Ureter (tissue), 1 donor: ENCODE measurements around the gene DGKG. TPM values are rescaled to one million over a fixed set of nuclear protein-coding genes. Genes with fewer than 3 reads are reported as not detected.

Experiments
- DNase-seq: peaks from one replicate; pipeline ENCODE4 v3.0.0-alpha.2; 2020; ENCODE audit warnings: low spot score
- total RNA-seq: library from RNA; stranded (reverse); gene quantifications from one replicate; pipeline ENCODE4 v1.2.4, GENCODE V29; 2023
- donor health status: DM: yes; HTN: yes; CAD: no.

DGKG gene
- total RNA-seq, 1 donor from 2014 or later = 16.2 TPM

DNA sequence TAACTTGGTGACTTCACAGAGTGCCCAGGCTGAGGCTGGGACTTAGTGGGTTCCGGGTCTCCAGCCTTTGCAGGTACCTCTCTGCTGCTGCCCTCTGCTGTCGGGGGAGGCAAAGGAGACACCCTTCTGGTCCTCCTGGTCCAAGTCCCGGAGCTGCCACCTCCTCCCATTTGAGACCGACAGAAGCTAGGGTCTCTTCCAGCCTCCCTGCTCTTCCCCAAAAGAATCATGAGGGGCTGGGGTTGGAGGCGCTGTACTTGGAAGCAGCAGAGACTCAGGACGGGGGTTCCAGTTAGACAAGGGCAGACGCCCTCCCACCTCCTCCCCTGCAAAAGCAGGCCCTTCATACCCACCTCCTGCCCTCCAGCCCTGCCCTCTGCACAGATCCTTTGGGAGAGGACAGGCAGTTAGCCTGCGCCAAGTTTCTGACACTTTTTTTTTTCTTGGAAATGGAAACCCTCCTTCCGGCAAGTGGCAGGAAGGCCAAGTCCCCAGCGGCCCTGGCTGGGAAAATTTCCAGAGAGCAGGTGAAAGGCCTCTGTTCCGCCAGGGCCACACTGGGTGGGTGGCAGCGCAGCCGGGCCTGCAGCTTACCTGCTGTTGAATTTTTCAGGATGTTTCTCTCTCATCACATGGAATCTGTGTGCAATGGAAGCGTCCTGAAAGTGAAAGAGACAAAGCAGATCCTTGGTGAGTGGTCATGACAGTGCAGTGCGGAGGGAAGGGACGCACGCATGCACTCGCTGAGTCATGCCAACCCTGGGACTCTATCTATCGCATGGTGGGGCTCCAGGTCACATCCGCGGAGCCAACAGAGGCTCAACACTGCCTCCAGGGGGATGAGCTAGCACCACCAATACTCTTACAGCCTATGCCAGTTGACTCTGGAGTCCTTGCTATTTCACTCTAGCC, 119.9 kb downstream of the DGKG start:
- peak; percentile 65 for DNase-seq

DNA sequence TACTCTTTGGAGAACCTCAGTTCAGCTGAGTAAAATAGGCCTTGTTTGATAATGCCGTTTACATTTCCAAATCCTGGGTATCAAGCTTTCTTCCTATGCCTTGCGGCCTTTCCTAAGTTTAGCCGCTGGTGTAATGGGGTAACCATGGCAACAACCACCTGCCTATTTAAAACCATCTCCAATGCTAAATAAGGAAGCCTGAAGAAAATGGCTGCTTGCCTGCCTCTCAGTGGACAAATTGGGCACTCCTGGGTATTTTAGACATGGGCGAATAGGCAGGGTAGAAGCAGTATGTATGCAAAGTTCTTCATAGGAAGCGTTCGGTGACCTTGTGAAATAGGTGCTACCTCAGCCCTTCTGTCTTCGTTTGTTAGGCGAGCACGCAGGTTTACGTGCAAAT, 122.7 kb downstream of the DGKG start:
- no peak for DNase-seq

GRCh38 chr3:186237915-186238314, 124.1 kb downstream of the DGKG start:
- no peak for DNase-seq

- no peak for DNase-seq
Observed at GRCh38 chr3:186236357-186237020, 125.5 kb downstream of the DGKG start.

DNA sequence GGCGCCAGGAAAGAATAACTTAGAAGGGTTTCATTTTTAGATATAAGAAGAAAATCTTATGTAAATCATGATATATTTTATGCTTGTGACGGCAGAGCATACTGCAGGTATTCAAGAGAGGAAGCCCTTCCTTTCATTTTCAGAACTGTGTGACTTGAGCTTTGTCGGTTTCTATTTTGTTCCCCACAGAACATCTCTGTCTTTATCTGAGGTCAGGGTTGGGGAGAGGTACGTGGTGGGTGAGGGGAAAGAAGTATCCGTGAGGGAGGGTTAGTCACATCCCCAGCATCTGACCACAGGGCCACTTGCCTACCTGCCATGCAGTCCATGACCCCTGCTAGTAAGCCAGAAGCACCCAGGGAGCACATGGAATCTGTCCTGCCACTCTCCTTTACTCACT, 126.5 kb downstream of the DGKG start:
- DNase-seq = no peak

DNA sequence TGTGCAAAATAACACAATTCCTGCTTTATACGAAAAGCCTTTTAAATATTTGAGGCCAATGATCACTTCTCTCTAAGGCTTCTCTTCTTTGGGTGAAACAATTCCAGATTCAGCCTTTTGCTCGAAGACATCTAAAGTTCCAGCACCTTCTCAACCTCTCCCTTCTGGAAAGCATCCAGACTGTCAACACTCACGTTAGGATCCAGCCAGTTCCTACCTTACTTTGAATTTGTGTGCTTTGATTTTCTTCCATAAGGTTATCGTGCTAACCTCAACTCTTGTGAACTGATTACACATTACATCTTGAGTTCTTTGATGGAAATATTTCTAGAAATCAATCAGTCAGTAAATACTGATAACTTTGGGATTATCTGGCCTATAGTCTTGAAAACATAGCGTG, 127.9 kb downstream of the DGKG start:
- DNase-seq = no peak

DNA sequence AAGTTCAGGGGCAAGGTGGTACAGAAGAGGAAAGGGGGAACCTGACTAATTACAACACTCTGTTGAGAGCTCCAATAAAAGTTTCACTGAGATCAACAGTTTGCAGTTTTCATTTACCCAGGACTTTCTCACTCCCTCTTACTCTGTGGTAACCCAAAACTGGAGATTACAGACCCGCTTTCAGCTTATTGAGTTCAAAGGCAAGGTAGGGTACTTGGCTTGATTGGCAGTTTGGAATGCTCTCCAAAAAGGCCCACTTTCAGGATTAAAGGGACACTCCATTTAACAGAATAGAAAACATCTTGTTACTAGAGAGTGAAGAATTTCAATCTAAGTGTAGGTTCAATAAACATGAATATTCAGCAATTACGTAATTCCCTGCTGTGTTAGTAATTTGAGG, 135.6 kb downstream of the DGKG start:
- no peak for DNase-seq

DNA sequence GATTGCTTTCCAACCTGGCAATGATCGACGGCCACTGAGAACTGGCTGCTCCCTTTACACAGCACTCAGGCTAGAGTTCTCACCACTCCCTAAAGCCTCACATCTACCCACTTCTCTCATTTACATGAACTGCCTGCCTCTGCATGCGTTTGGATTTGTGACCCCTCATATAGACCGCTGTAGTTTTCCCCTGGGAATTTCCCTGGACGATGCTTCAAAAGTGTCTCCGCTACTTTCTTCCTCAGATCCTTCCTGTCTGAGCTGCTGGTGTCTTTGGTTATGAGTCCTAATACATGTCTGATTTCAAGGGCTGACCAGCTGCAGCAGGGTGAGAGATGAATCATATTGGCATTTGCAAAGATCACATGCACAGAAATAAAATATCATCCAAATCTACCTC, 136.4 kb downstream of the DGKG start:
- DNase-seq = no peak

GRCh38 chr3:186224041-186224610, 137.9 kb downstream of the DGKG start:
- no peak for DNase-seq

DNA sequence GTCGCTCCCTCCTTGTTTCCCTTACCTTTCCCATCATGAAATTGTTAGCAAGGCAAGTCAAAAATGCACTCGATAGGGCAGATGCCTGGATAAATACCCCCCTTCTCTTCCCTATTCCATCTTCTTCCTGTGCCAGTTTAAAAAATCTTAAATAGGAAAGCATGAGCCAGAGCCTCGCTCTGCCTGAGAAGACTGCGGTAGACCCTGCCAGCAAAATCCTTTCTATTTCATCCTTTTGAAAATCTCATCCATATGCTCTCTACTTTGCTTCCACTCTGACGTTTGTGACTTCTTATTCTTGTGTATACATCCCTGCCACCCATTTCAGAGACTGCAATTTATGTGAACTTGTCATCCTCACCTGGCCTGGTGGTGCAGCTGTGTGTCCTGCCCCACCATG, 138.6 kb downstream of the DGKG start:
- no peak for DNase-seq

GRCh38 chr3:186221760-186222378, 140.2 kb downstream of the DGKG start:
- no peak for DNase-seq

- DNase-seq = no peak
Observed at GRCh38 chr3:186220911-186221645, 141.0 kb downstream of the DGKG start.

DNA sequence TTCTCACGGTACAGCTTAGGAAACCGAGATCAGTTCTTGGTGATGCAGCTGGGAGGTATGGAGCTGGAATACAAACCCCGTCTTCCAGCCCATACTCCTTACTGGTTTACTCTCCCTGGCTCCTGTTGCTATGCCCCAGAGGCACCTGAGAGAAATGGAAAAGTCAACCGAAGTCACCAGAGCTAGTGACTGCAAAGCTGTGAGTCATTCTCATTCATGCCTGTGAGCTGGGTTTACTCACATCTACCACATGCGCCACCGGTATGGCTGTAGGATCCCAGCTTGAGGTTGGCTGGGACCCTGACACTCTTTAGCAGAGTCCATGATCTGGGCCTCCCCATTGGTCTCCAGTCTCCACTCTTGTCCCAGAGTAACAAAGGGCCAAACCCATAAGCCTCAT, 141.7 kb downstream of the DGKG start:
- no peak for DNase-seq

- DNase-seq = no peak
Observed at GRCh38 chr3:186219211-186219638, 142.8 kb downstream of the DGKG start.

DNA sequence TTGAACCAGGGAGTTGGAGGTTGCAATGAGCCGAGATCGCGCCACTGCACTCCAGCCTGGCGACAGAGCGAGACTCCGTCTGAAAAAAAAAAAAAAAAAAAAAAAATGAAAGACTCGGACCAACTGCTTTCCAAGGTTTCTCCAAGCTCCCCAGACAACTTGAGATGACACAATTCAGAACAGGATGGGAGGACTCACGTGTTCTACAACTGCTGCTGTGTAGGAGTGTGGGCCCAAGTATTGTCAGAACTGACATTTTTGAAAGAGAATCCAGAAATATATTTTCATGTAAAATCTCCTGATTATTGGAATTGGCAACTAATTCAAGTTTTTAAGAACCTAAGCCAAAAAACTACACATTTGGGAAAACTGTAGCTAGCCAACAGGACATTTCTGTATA, 143.6 kb downstream of the DGKG start:
- no peak for DNase-seq

GRCh38 chr3:186217820-186218164, 144.2 kb downstream of the DGKG start:
- no peak for DNase-seq

- DNase-seq = no peak
Observed at GRCh38 chr3:186216900-186217819, 144.9 kb downstream of the DGKG start.

DNA sequence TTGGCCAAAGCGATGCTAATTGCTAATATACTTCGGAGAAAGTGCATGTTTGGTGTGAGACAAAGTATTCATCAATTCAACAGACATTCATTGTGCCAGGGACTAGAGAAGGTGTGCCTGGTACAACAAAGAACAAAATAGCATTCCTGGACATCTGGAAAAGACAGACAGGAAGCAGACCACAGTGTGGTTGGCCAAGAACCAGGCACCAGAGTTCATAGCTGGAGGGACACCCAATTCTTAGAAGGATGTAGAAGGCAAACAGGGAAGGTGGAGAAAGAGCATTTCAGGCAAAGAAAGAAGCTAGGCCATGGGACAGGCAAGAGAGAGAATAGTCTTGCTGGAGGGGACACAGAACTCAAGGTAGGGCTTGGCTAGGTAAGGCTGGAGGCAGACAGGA, 147.4 kb downstream of the DGKG start:
- no peak for DNase-seq

DNA sequence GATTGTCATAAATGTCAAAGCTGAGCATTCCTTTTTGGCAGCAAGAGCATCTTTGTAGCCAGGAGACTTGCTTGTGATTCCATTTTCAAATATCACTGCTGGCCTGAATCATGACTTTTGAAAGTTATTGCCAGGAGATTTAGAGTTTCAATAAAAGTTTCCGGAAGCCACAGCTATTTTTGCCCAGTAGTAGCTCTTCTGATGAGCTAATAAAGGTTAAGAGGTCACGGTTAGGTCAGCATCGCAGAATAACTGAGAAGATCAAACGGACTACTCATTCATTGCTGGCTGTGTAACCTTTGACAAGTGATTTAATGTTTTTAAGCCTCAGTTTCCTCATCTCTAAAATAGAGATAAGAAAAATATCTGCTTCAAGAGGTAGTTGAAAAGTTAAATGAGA, 148.1 kb downstream of the DGKG start:
- no peak for DNase-seq

GRCh38 chr3:186212611-186213010, 149.4 kb downstream of the DGKG start:
- DNase-seq = no peak
